KMS-11 (cell line): ENCODE data around the gene MNAT1.

Source experiments
- H2AFZ ChIP-seq: fragments of 200-600 bp; sonication (generic); 2 replicates; pipeline ENCODE4 v1.6.1; 2016; ENCODE audit warnings: antibody characterized with exemption, mixed run types, low read depth
- H3K27ac ChIP-seq: fragments of 200-600 bp; sonication (generic); 2 replicates; pipeline ENCODE4 v1.6.1; 2016; ENCODE audit warnings: mild to moderate bottlenecking, mixed run types
- H3K27me3 ChIP-seq: fragments of 200-600 bp; sonication (generic); 2 replicates; pipeline ENCODE4 v1.6.1; 2017; ENCODE audit warnings: mild to moderate bottlenecking, low read depth, mixed run types, moderate library complexity; ENCODE audit not compliant: insufficient read depth
- H3K36me3 ChIP-seq: fragments of 200-600 bp; sonication (generic); 2 replicates; pipeline ENCODE4 v1.6.1; 2017; ENCODE audit warnings: mild to moderate bottlenecking, mixed run types; ENCODE audit not compliant: insufficient read depth
- H3K4me1 ChIP-seq: fragments of 200-600 bp; sonication (generic); 2 replicates; pipeline ENCODE4 v1.6.1; 2016; ENCODE audit warnings: mild to moderate bottlenecking, low read depth, mixed run types; ENCODE audit not compliant: poor library complexity, severe bottlenecking
- H3K4me2 ChIP-seq: fragments of 200-600 bp; sonication (generic); 2 replicates; pipeline ENCODE4 v1.7.0; 2016; ENCODE audit warnings: mild to moderate bottlenecking, mixed run types
- H3K4me3 ChIP-seq: fragments of 200-600 bp; sonication (generic); IDR thresholded peaks from 2 replicates; pipeline ENCODE4 v1.6.1; 2017; ENCODE audit warnings: low read depth, low read length, mixed read lengths; ENCODE audit not compliant: insufficient read depth
- H3K79me2 ChIP-seq: fragments of 200-600 bp; sonication (generic); 2 replicates; pipeline ENCODE4 v1.6.1; 2016; ENCODE audit warnings: low read depth, mixed run types; ENCODE audit not compliant: insufficient read depth
- H3K9ac ChIP-seq: fragments of 200-600 bp; sonication (generic); 2 replicates; pipeline ENCODE4 v1.6.1; 2016; ENCODE audit warnings: mild to moderate bottlenecking, mixed run types
- H4K20me1 ChIP-seq: fragments of 200-600 bp; sonication (generic); 2 replicates; pipeline ENCODE4 v1.6.1; 2016; ENCODE audit warnings: mild to moderate bottlenecking, mixed run types; ENCODE audit not compliant: insufficient read depth
- TF ChIP-seq, protein P1 (sequence below): fragments of 200-600 bp; sonication (generic); conservative IDR thresholded peaks from 2 replicates; pipeline ENCODE4 v1.6.1; 2017; ENCODE audit warnings: low read depth, mild to moderate bottlenecking, antibody characterized with exemption, low read length, moderate library complexity, mixed read lengths

MNAT1 gene

GRCh38 chr14:60732840-60733483 is 1.6 kb upstream of the MNAT1 start:
- Histone ChIP-seq H3K27me3 (no peaks in the 10 kb centered on the region), H3K4me2 (no peak overlapping the region), H3K9ac (no peak overlapping the region), H3K79me2 (peaks cover 17% of the 10 kb centered on the region), H4K20me1 (no peaks in the 10 kb centered on the region), H3K36me3 (no peaks in the 10 kb centered on the region), H3K4me3 (no peak overlapping the region), H3K4me1 (peaks cover 16% of the 10 kb centered on the region), H2AFZ (no peak overlapping the region), H3K27ac (no peak overlapping the region)
- TF ChIP-seq, protein P1, sequence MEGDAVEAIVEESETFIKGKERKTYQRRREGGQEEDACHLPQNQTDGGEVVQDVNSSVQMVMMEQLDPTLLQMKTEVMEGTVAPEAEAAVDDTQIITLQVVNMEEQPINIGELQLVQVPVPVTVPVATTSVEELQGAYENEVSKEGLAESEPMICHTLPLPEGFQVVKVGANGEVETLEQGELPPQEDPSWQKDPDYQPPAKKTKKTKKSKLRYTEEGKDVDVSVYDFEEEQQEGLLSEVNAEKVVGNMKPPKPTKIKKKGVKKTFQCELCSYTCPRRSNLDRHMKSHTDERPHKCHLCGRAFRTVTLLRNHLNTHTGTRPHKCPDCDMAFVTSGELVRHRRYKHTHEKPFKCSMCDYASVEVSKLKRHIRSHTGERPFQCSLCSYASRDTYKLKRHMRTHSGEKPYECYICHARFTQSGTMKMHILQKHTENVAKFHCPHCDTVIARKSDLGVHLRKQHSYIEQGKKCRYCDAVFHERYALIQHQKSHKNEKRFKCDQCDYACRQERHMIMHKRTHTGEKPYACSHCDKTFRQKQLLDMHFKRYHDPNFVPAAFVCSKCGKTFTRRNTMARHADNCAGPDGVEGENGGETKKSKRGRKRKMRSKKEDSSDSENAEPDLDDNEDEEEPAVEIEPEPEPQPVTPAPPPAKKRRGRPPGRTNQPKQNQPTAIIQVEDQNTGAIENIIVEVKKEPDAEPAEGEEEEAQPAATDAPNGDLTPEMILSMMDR, result no peak

GRCh38 chr14:60735416-60735815 is 855 bp downstream of the MNAT1 start:
- Histone ChIP-seq H3K27ac (no peak overlapping the region), H2AFZ (no peak overlapping the region; the same call in 1 of the 2 replicates), H3K4me2 (peak overlapping the region; percentile 62), H3K27me3 (no peaks in the 10 kb centered on the region), H3K9ac (peak overlapping the region; percentile 83; the same call in 1 of the 2 replicates), H4K20me1 (no peaks in the 10 kb centered on the region), H3K4me1 (peaks cover 16% of the 10 kb centered on the region), H3K79me2 (peaks cover 17% of the 10 kb centered on the region), H3K36me3 (no peaks in the 10 kb centered on the region), H3K4me3 (no peak overlapping the region)
- TF ChIP-seq, protein P1, result no peak

GRCh38 chr14:60736494-60736893 is 1.9 kb downstream of the MNAT1 start:
- Histone ChIP-seq H3K4me1 (peaks cover 16% of the 10 kb centered on the region), H3K36me3 (no peaks in the 10 kb centered on the region), H3K9ac (no peak overlapping the region), H3K79me2 (peaks cover 17% of the 10 kb centered on the region), H3K27ac (no peak overlapping the region), H3K4me3 (no peak overlapping the region), H4K20me1 (no peaks in the 10 kb centered on the region), H2AFZ (no peak overlapping the region), H3K27me3 (no peaks in the 10 kb centered on the region), H3K4me2 (no peak overlapping the region)
- TF ChIP-seq, protein P1, result no peak

DNA sequence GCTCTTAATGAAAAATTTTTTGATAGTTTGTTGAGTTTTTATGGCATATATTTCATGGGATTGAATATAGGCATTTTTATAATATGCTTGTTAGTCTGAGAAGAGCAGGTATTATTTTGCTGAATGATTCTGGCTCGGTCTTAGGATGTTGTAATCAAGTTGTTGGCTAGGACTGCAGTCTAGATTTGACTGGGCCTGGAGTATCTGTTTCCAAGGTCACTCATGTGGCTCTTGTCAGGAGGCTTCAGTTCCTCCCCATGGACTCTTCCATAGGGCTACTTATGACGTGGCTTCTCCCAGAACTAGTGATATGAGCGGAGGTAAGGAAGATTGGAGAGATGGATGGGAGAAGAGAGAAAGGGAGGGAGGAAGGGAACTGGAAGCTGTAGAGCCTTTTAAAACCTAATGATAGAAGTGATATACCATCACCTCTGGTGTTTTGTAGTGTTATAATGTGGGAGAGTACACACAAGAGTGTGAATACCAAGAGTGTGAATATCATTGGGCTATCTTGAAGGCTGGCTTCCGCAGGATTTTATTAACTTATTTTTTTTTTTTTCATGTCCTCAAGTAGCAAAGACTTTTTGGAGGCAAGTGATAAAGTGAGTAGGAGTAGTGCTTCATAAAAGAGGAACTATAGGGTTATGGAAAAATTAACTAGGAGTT is 4.4 kb downstream of the MNAT1 start:
- Histone ChIP-seq H3K4me3 (no peak overlapping the region), H3K27me3 (no peaks in the 10 kb centered on the region), H4K20me1 (no peaks in the 10 kb centered on the region), H2AFZ (no peak overlapping the region), H3K4me2 (no peak overlapping the region), H3K36me3 (no peaks in the 10 kb centered on the region), H3K9ac (no peak overlapping the region), H3K79me2 (peaks cover 25% of the 10 kb centered on the region), H3K27ac (no peak overlapping the region), H3K4me1 (peaks cover 15% of the 10 kb centered on the region)
- TF ChIP-seq, protein P1, result no peak
